Measurements from ENCODE around the gene GNG12. TPM values are rescaled to one million over a fixed set of nuclear protein-coding genes. Genes with fewer than 3 reads are reported as not detected.

The GNG12 gene
- total RNA-seq, 1 experiment from 2014 or later: 102 TPM

GRCh38 chr1:67801903-67802302 is 31.4 kb downstream of the GNG12 start:
- Histone ChIP-seq H3K27ac (no peak overlapping the region), H3K4me1 (replicated peaks; ENCODE audit: insufficient read depth) (peaks cover 11% of the 10 kb centered on the region; the same call in 1 of the 2 replicates), H3K4me2 (no peak overlapping the region), H3K79me2 (ENCODE audit: low read depth) (peaks cover 55% of the 10 kb centered on the region), H2AFZ (no peak overlapping the region), H3K9me3 (ENCODE audit: insufficient read depth, low read depth) (no peaks in the 10 kb centered on the region), H4K20me1 (ENCODE audit: insufficient read depth) (no peaks in the 10 kb centered on the region; the same call in 1 of the 2 replicates), H3K27me3 (ENCODE audit: insufficient read depth, low read depth) (no peaks in the 10 kb centered on the region), H3K4me3 (no peak overlapping the region), H3K36me3 (ENCODE audit: low read depth) (no peaks in the 10 kb centered on the region; the same call in 1 of the 2 replicates), H3F3A (ENCODE audit: insufficient read depth, low read depth) (no peaks in the 10 kb centered on the region), H3K9me2 (ENCODE audit: insufficient read depth) (no peaks in the 10 kb centered on the region)
- ChIA-PET POLR2A (ENCODE audit: unreplicated experiment) (interaction anchor here (0.6 kb wide), 2 partner anchors 412 to 880 kb away, joined by 4 to 5 read pairs; no protein-coding TSS in a partner anchor), CTCF (no interaction called here)
- TF ChIP-seq EZH2 (IDR thresholded peaks at IDR 0.05; ENCODE audit: low read depth) (no peak), CTCF (conservative IDR thresholded peaks at IDR 0.05) (no peak)
- intact Hi-C loops (cut with micrococcal nuclease; ENCODE audit: unreplicated experiment): no loop called here
- BruUV-seq (replicated peaks): no TSS peak
- peak in 1 of 2 experiments; percentile 53 for DNase-seq

- peaks cover 64% of the 10 kb centered on the region for H3K79me2 ChIP-seq (ENCODE audit: low read depth)
- no peaks in the 10 kb centered on the region for H3K9me2 ChIP-seq (ENCODE audit: insufficient read depth)
- H3K4me1 ChIP-seq (replicated peaks; ENCODE audit: insufficient read depth): peaks cover 45% of the 10 kb centered on the region
- H3K27me3 ChIP-seq (ENCODE audit: insufficient read depth, low read depth): no peaks in the 10 kb centered on the region
- intact Hi-C loops (cut with micrococcal nuclease; ENCODE audit: unreplicated experiment): no loop called here
- peaks cover 31% of the 10 kb centered on the region for H3F3A ChIP-seq (ENCODE audit: insufficient read depth, low read depth)
- no peak overlapping the region for H3K4me2 ChIP-seq
- H3K4me3 ChIP-seq: no peak overlapping the region
- no peaks in the 10 kb centered on the region for H3K9me3 ChIP-seq (ENCODE audit: insufficient read depth, low read depth)
- H4K20me1 ChIP-seq (ENCODE audit: insufficient read depth): no peaks in the 10 kb centered on the region
- CTCF ChIA-PET: no interaction called here
- TF ChIP-seq EZH2 (IDR thresholded peaks at IDR 0.05; ENCODE audit: low read depth) (no peak), CTCF (conservative IDR thresholded peaks at IDR 0.05) (no peak)
- H3K27ac ChIP-seq: no peak overlapping the region
- no peak overlapping the region for H2AFZ ChIP-seq
- H3K36me3 ChIP-seq (ENCODE audit: low read depth): no peaks in the 10 kb centered on the region
- no TSS peak for BruUV-seq (replicated peaks)
- POLR2A ChIA-PET (ENCODE audit: unreplicated experiment): interaction anchor here (0.6 kb wide), 1 partner anchor 26 kb away, joined by 14 read pairs; no protein-coding TSS in a partner anchor
- no peak for DNase-seq
These were observed 37.9 kb downstream of the GNG12 start for GRCh38 chr1:67795179-67795912.

- peaks cover 31% of the 10 kb centered on the region for H3F3A ChIP-seq (ENCODE audit: insufficient read depth, low read depth)
- H3K27me3 ChIP-seq (ENCODE audit: insufficient read depth, low read depth): no peaks in the 10 kb centered on the region
- H3K79me2 ChIP-seq (ENCODE audit: low read depth): peaks cover 77% of the 10 kb centered on the region
- peak overlapping the region; percentile 72 for H3K4me2 ChIP-seq
- peak in 1 of 2 experiments; percentile 72 for DNase-seq
- POLR2A ChIA-PET (ENCODE audit: unreplicated experiment): interaction anchor here (0.7 kb wide), 1 partner anchor 63 kb away, joined by 3 read pairs; no protein-coding TSS in a partner anchor
- H3K4me1 ChIP-seq (replicated peaks; ENCODE audit: insufficient read depth): peaks cover 45% of the 10 kb centered on the region
- TF ChIP-seq EZH2 (IDR thresholded peaks at IDR 0.05; ENCODE audit: low read depth): no peak
- TF ChIP-seq CTCF (conservative IDR thresholded peaks at IDR 0.05): no peak
- no peak overlapping the region for H3K4me3 ChIP-seq
- no peaks in the 10 kb centered on the region for H3K9me3 ChIP-seq (ENCODE audit: insufficient read depth, low read depth)
- CTCF ChIA-PET: no interaction called here
- no peak overlapping the region for H2AFZ ChIP-seq
- no peaks in the 10 kb centered on the region for H3K9me2 ChIP-seq (ENCODE audit: insufficient read depth)
- no peaks in the 10 kb centered on the region for H3K36me3 ChIP-seq (ENCODE audit: low read depth)
- no TSS peak for BruUV-seq (replicated peaks)
- intact Hi-C loops (cut with micrococcal nuclease; ENCODE audit: unreplicated experiment): loop anchor here (2.0 kb wide), 1 partner anchor 47 kb away; no protein-coding TSS in a partner anchor
- peak overlapping the region; percentile 84 for H3K27ac ChIP-seq
- no peaks in the 10 kb centered on the region for H4K20me1 ChIP-seq (ENCODE audit: insufficient read depth)
These were observed 39.7 kb downstream of the GNG12 start for GRCh38 chr1:67793562-67793961.

Measured in PC-9 (cell line).